T-cell (primary cell): ENCODE data around the gene KCNJ10. TPM values are rescaled to one million over a fixed set of nuclear protein-coding genes. Genes with fewer than 3 reads are reported as not detected.

Experiments used
- ATAC-seq, 4 experiments: fragments of 200-7000 bp in 3 of 4; fragments of 150-1000 bp in 1 of 4; cut with Tn5 transposase; replicated peaks in 1 of 4; 1 replicate in 3 of 4; 2 replicates in 1 of 4; pipeline ENCODE4 v1.10.0; 2021; ENCODE audit warnings: moderate library complexity in 3 of 4, mild to moderate bottlenecking in 2 of 4, moderate number of reproducible peaks in 1 of 4
- CTCF ChIA-PET, 2 donors: fragments of 300-600 bp; sonication (Branson Sonifier 250); formaldehyde crosslinking; loops; one replicate each; lab custom pipeline; 2022; ENCODE audit warnings: antibody characterized with exemption in 2 of 2; lab: Charles Lee
- POLR2A ChIA-PET, 2 donors: fragments of 300-600 bp; sonication (Branson Sonifier 250); formaldehyde crosslinking; loops; one replicate each; lab custom pipeline; 2022; ENCODE audit warnings: antibody characterized with exemption in 2 of 2; lab: Charles Lee
- DNase-seq, 35 experiments: peaks; one replicate each; pipeline versions ENCODE4 v3.0.0 to v3.0.0-alpha.2; 2013 to 2023
- H3K27ac ChIP-seq: one replicate; pipeline ENCODE4 v1.5.1; 2013; ENCODE audit warnings: low read length
- H3K27me3 ChIP-seq, 2 experiments: replicated peaks in 1 of 2; 1 replicate in 1 of 2; 2 replicates in 1 of 2; pipeline versions ENCODE4 v1.6.1 to v1.7.0; 2013; ENCODE audit warnings: low read length in 1 of 2, mixed read lengths in 1 of 2; ENCODE audit not compliant: control insufficient read depth in 2 of 2, insufficient read depth in 2 of 2; ENCODE audit errors: extremely low read depth in 1 of 2
- H3K36me3 ChIP-seq, 2 donors: 1 replicate in 1 of 2; 2 replicates in 1 of 2; pipeline versions ENCODE4 v1.6.1 to v1.7.0; 2013; ENCODE audit warnings: low read length in 1 of 2; ENCODE audit not compliant: control insufficient read depth in 2 of 2, insufficient read depth in 1 of 2; ENCODE audit errors: extremely low read depth in 1 of 2
- H3K4me1 ChIP-seq, 2 experiments: 1 replicate in 1 of 2; 2 replicates in 1 of 2; pipeline versions ENCODE4 v1.6.1 to v1.7.0; 2013; ENCODE audit warnings: low read length in 2 of 2, mixed read lengths in 1 of 2; ENCODE audit not compliant: insufficient read depth in 2 of 2, control insufficient read depth in 1 of 2; ENCODE audit errors: extremely low read depth in 1 of 2
- H3K4me3 ChIP-seq, 2 donors: 1 replicate in 1 of 2; 2 replicates in 1 of 2; pipeline versions ENCODE4 v1.5.1 to v1.7.0; 2013; ENCODE audit warnings: mild to moderate bottlenecking in 2 of 2, low read length in 1 of 2, moderate library complexity in 1 of 2; ENCODE audit not compliant: control insufficient read depth in 1 of 2; ENCODE audit errors: extremely low read depth in 1 of 2
- H3K9me3 ChIP-seq: 2 replicates; pipeline ENCODE4 v1.7.0; 2013
- H3K27ac Mint-ChIP-seq, 2 donors: one replicate each; pipeline ENCODE4 v1.8.0; 2020 to 2021; ENCODE audit warnings: mild to moderate bottlenecking in 2 of 2, mixed read lengths in 2 of 2
- H3K27me3 Mint-ChIP-seq, 2 donors: one replicate each; pipeline ENCODE4 v1.8.0; 2021 to 2022; ENCODE audit warnings: mixed read lengths in 2 of 2
- H3K36me3 Mint-ChIP-seq: one replicate; pipeline ENCODE4 v1.8.0; 2021; ENCODE audit warnings: mixed read lengths
- H3K4me1 Mint-ChIP-seq, 3 donors: one replicate each; pipeline ENCODE4 v1.8.0; 2020 to 2022; ENCODE audit warnings: mixed read lengths in 3 of 3, mild to moderate bottlenecking in 1 of 3
- H3K4me3 Mint-ChIP-seq, 3 donors: one replicate each; pipeline ENCODE4 v1.8.0; 2020 to 2022; ENCODE audit warnings: mild to moderate bottlenecking in 3 of 3, mixed read lengths in 3 of 3, moderate library complexity in 3 of 3
- H3K9me3 Mint-ChIP-seq, 3 donors: one replicate each; pipeline ENCODE4 v1.8.0; 2020 to 2022; ENCODE audit warnings: mixed read lengths in 3 of 3
- WGBS: methylation state at CpG from one replicate; pipeline ENCODE4 v1.1.5; 2013; ENCODE audit warnings: missing lambda C conversion rate; ENCODE audit not compliant: insufficient coverage; 5-methylcytosine and 5-hydroxymethylcytosine counted together
- total RNA-seq, 35 experiments: library from RNA in 6 of 35; stranded (reverse) in 6 of 35; fragments of 120-200 nt in 1 of 35; gene quantifications; one replicate each; pipeline versions ENCODE4 v1.2.1 to v1.2.4 and lab custom pipeline; 2013 to 2026

Gene KCNJ10
- total RNA-seq, 5 donors from 2014 or later (not counting 1 experiment from before 2014, with no cell fraction given) = 0.22 TPM; not detected in 4

DNA sequence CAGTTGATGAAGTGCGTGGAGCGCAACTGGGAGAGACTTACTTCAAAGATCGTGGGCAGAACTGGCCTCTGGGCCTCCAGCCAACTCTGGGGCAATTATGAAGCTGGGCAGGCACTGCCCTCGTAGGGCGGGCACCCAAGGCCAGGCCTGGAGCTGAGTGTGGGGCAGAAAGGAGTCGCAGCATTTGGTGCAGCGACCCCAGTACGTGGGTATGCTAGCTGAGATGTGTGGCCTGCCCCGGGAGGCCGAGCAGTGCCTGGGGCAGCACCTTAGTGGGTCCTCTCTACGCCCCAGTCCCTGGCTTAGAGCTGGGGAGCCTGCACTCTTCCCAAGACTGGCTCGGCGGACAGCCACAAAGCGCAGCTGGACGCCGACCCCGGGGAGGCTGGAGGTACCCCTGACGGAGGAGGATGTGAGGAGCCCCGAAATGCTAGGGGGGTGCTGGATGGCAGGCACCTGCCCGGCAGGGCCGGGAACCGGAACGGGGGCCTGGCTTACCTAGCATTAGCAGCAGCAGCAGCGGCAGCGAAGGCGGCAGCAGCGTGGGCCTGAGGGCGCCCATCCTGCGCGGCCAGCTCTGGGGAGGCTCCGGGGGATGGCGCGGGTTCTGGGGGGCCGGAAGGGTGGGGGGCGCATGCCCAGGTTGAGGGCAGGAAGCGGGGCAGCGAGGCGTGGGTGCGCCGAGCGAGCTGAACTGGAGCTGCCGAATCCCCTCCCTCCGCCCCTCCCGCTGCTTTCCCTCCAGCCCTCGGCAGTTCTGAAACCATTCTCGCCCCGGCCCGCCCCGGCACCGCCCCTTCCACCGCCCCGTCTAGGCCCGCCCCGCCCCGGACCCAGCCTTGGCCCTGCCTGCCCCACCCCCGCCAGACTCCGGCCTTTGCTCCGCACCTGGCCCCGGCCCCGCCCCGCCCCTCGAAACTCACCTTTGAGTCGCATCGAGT lies 28.2 kb upstream of the KCNJ10 start, which contains the start of gene IGSF8:
Gene IGSF8, minus strand, starts transcription at position 709 of the 941 bp plus-strand sequence. Its CDS starts 147 bp downstream, at position 562.
- peak within 1 kb of the TSS; percentile 71 to 95 for H3K4me3 ChIP-seq
- no peaks in the 10 kb centered on the region for H3K9me3 ChIP-seq
- 2% methylated on average over 46 of the region's 64 CpGs for WGBS
- Mint-ChIP-seq H3K9me3 (no peaks in the 10 kb centered on the region), H3K27me3 (no peaks in the 10 kb centered on the region), H3K36me3 (peaks cover 3% of the 10 kb centered on the region), H3K4me1 (peaks cover 62 to 69% (median 66%) of the 10 kb centered on the region in 3 donors), H3K27ac (peak within 1 kb of the TSS; percentile 94 to 98), H3K4me3 (peak within 1 kb of the TSS; percentile 87 to 91 (median 89))
- H3K36me3 ChIP-seq = peaks cover 5 to 24% of the 10 kb centered on the region in 2 donors
- H3K27me3 ChIP-seq = peaks cover 0 to 2% of the 10 kb centered on the region in 2 experiments
- ATAC-seq (peak; percentile 75 to 78 (median 77)), DNase-seq (peak; percentile 85 to 96 (median 92))
- peaks cover 12 to 71% of the 10 kb centered on the region in 2 experiments for H3K4me1 ChIP-seq
- POLR2A ChIA-PET = interaction anchor here (0.6 to 1.2 kb wide), 3 partner anchors 13 to 1164 kb away, joined by 3 to 4 read pairs (median 3); no protein-coding TSS in a partner anchor
- CTCF ChIA-PET = interaction anchor here (0.5 to 4.6 kb wide), 13 partner anchors 10 to 194 kb away, joined by 3 to 26 read pairs (median 5); no protein-coding TSS in a partner anchor
- H3K27ac ChIP-seq = peak within 1 kb of the TSS; percentile 99

DNA sequence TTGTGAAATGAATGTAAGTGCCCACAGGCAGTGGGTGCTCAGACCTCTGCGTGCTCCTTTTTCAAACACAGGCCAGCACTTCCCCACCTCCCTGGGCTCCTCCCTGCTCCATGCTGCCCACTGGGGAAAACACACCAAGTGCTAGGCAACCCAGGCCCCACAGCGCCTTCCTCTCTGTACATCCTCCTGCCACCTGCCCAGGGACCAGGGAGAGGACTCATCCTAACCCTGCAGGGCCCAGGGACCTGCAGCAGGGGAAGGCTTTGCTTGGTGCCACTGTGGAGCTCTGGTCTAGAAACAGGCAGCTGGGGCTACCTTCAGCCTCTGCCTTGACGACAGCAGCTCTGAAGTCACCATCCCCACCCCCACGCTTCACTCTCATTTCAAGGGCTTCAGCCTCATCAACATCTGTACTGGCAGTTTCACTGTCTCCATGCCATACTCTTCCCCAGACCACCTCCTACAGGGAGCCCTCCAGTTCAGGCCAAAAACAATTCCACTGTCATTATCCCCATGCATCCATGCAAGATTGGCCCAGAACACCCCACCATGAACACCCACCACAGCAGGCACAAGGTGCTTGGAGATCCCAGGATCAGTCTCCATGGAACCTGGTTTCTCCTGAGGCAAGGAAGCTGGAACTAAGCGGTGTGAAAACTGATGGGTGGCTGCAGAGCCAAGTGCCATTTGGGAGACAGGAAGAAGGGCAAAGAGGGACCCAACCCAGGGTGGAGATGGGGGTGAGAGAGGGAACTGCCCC lies 27.4 kb upstream of the KCNJ10 start:
- H3K27me3 Mint-ChIP-seq = no peaks in the 10 kb centered on the region
- WGBS = 65% methylated on average over 5 of the region's 5 CpGs
- peak overlapping the region; percentile 87 to 91 (median 89) for H3K4me3 Mint-ChIP-seq
- ATAC-seq = no peak
- peaks cover 62 to 68% (median 66%) of the 10 kb centered on the region in 3 donors for H3K4me1 Mint-ChIP-seq
- no peaks in the 10 kb centered on the region for H3K27me3 ChIP-seq
- peaks cover 8 to 33% of the 10 kb centered on the region in 2 donors for H3K36me3 ChIP-seq
- ChIA-PET POLR2A (interaction anchor here in 1 of 2 donors (1.2 kb wide), 1 partner anchor 12 kb away, joined by 3 read pairs; no protein-coding TSS in a partner anchor), CTCF (interaction anchor here (0.7 to 4.6 kb wide), 4 partner anchors 11 to 195 kb away, joined by 3 to 26 read pairs (median 4); no protein-coding TSS in a partner anchor)
- H3K27ac ChIP-seq = peak overlapping the region; percentile 78
- H3K9me3 Mint-ChIP-seq = no peaks in the 10 kb centered on the region
- DNase-seq = peak in 10 of 35 experiments; percentile 6 to 34 (median 24)
- H3K27ac Mint-ChIP-seq = peak overlapping the region; percentile 90 to 92
- peaks cover 12 to 70% of the 10 kb centered on the region in 2 experiments for H3K4me1 ChIP-seq
- H3K4me3 ChIP-seq = peak overlapping the region; percentile 71 to 95
- no peaks in the 10 kb centered on the region for H3K9me3 ChIP-seq
- peaks cover 3% of the 10 kb centered on the region for H3K36me3 Mint-ChIP-seq

DNA sequence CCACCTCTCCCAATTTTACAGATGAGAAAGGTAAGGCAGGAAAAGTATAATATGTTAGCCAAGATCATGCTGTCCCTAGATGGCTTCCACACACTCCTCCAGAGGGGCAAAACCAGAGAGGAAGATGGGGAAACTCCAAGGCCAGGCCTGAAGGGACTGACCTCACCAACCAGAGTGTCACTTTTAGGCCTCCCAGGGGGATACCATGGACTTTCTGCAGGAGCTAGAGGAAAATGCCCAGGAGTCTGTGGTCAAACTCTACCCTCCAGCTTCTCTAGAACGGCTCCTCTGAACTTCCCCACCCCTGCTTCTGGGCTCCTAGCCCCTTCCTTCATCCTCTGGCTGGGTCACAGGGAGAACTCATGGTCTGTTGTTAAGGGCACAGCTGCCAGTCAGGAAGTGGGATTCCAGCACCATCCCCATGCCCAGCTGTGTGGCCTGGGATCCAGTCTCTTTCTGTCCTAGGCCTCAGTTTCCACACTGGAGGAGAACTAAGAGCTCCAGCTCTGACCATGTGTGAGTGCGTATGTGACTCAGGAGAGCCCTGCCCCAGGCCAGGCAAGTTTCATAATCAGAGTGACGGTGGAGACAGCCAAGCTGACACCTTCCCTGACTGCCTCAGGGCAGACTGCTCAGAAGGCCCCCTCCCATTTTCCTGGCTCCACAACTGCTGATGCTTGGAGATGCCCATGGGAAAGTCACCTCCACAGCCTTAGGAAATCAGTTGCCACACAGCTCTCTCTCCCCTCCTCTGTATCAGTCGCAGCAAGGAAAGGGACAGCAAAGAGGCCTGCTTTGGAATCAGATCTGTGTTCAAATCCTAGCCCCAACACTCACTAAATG lies 26.5 kb upstream of the KCNJ10 start:
- H3K27ac ChIP-seq = peak overlapping the region; percentile 1
- H3K9me3 ChIP-seq = no peaks in the 10 kb centered on the region
- peaks cover 8 to 41% of the 10 kb centered on the region in 2 donors for H3K36me3 ChIP-seq
- Mint-ChIP-seq H3K4me1 (peaks cover 58 to 63% (median 59%) of the 10 kb centered on the region in 3 donors), H3K9me3 (no peaks in the 10 kb centered on the region), H3K27ac (peak overlapping the region; percentile 90 to 92), H3K36me3 (peaks cover 7% of the 10 kb centered on the region), H3K4me3 (peak overlapping the region; percentile 87 to 91 (median 89)), H3K27me3 (no peaks in the 10 kb centered on the region)
- WGBS = 79% methylated on average over 3 of the region's 4 CpGs
- POLR2A ChIA-PET = no interaction called here
- peaks cover 12 to 67% of the 10 kb centered on the region in 2 experiments for H3K4me1 ChIP-seq
- H3K27me3 ChIP-seq = no peaks in the 10 kb centered on the region
- no peak for ATAC-seq
- DNase-seq = no peak
- CTCF ChIA-PET = interaction anchor here in 1 of 2 donors (0.9 to 4.6 kb wide), 2 partner anchors 10 to 89 kb away, joined by 3 to 26 read pairs; no protein-coding TSS in a partner anchor
- H3K4me3 ChIP-seq = no peak overlapping the region

DNA sequence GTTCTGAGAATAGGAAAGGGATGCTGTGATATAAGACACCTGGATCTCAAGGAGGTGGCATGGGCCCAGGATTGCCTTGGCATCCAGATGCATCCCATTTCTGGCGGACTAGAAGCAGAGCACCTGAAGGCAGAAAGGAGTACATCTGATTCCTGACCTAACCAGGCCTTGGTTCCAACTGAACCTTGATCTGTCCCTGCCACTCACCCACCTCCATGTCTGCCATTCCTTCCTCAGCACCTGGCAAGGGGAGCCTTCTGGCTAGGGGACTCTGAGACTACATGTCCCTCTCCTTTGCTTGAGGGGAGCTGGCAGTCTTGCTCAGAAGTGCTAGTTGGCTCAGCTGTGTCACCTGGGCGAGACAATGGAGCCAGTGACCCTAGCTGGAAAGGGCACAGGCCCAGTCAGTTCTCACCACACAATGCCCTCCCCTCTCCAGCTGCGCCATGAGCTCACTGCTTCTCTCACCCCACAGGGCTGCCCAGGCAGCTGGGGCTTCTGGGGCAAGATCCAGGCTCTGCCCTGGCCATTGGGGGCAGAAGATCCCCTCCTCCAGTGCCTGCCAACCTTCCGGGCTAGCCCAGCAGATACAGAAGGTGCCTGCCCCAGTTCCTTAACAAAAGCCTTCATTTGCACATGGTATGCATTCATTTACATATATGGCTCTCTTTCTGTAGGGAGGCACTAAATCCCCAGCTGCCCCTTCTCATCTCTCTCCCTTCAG lies 25.6 kb upstream of the KCNJ10 start:
- CTCF ChIA-PET = interaction anchor here in 1 of 2 donors (0.9 to 4.6 kb wide), 2 partner anchors 9 to 88 kb away, joined by 3 to 26 read pairs; no protein-coding TSS in a partner anchor
- POLR2A ChIA-PET = interaction anchor here in 1 of 2 donors (0.5 kb wide), 1 partner anchor 1434 kb away, joined by 4 read pairs; no protein-coding TSS in a partner anchor
- H3K27me3 Mint-ChIP-seq = no peaks in the 10 kb centered on the region
- peaks cover 12% of the 10 kb centered on the region for H3K36me3 Mint-ChIP-seq
- peak overlapping the region; percentile 78 to 90 for H3K27ac Mint-ChIP-seq
- ATAC-seq (no peak), DNase-seq (no peak)
- peaks cover 52 to 54% (median 53%) of the 10 kb centered on the region in 3 donors for H3K4me1 Mint-ChIP-seq
- H3K4me3 ChIP-seq = no peak overlapping the region
- H3K9me3 ChIP-seq = no peaks in the 10 kb centered on the region
- peak overlapping the region in 2 of 3 donors; percentile 51 to 91 for H3K4me3 Mint-ChIP-seq
- H3K27ac ChIP-seq = no peak overlapping the region
- peaks cover 10 to 51% of the 10 kb centered on the region in 2 donors for H3K36me3 ChIP-seq
- 94% methylated on average over 3 of the region's 4 CpGs for WGBS
- H3K27me3 ChIP-seq = no peaks in the 10 kb centered on the region
- H3K4me1 ChIP-seq = peaks cover 12 to 58% of the 10 kb centered on the region in 2 experiments
- H3K9me3 Mint-ChIP-seq = no peaks in the 10 kb centered on the region

DNA sequence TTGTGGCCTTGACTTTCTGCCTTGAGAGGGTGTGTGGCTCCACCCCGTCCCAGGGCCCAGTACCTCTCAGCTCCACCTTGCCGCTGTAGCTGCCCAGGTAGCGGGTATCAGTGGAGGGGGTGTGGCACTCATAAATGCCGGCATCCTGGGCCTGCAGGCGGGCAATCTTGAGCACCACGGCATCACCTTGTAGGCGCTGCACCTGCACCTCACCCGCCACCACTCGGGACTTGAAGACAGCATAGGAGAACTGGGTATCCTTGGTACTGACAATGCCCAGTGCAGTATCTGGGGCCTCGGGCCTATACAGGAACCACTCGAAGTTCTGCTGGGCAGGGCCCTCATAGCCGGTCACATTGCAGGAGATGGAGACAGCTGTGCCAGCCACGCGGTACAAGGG lies 24.8 kb upstream of the KCNJ10 start:
- H3K27me3 Mint-ChIP-seq = no peaks in the 10 kb centered on the region
- Histone ChIP-seq H3K27ac (no peak overlapping the region), H3K36me3 (peaks cover 13 to 58% of the 10 kb centered on the region in 2 donors), H3K4me1 (peaks cover 12 to 54% of the 10 kb centered on the region in 2 experiments), H3K9me3 (no peaks in the 10 kb centered on the region), H3K27me3 (no peaks in the 10 kb centered on the region), H3K4me3 (no peak overlapping the region)
- peaks cover 48 to 52% (median 49%) of the 10 kb centered on the region in 3 donors for H3K4me1 Mint-ChIP-seq
- H3K36me3 Mint-ChIP-seq = peaks cover 16% of the 10 kb centered on the region
- DNase-seq (no peak), ATAC-seq (no peak)
- H3K27ac Mint-ChIP-seq = no peak overlapping the region
- no peaks in the 10 kb centered on the region for H3K9me3 Mint-ChIP-seq
- ChIA-PET POLR2A (no interaction called here), CTCF (no interaction called here)
- WGBS = 93% methylated on average over 12 of the region's 14 CpGs
- H3K4me3 Mint-ChIP-seq = no peak overlapping the region
